NB4 (cell line): ENCODE data around the gene STX16.

ENCODE experiments used
- DNase-seq: peaks from one replicate; pipeline ENCODE4 v3.0.0; 2010; ENCODE audit warnings: low read depth
- H3K4me3 ChIP-seq: one replicate; pipeline ENCODE4 v1.5.1; 2011; ENCODE audit warnings: mild to moderate bottlenecking, low read depth, low read length, moderate library complexity
- CTCF ChIP-seq: IDR thresholded peaks from one replicate; pipeline ENCODE4 v1.5.1; 2012; ENCODE audit warnings: low read depth, low read length
- MAX ChIP-seq: IDR thresholded peaks from 2 replicates; pipeline ENCODE4 v1.6.1; 2011; ENCODE audit warnings: low read depth, low read length
- MYC ChIP-seq: IDR thresholded peaks from 2 replicates; pipeline ENCODE4 v1.6.1; 2011; ENCODE audit warnings: low read depth, low read length
- POLR2A ChIP-seq: IDR thresholded peaks from 2 replicates; pipeline ENCODE4 v1.6.1; 2011; ENCODE audit warnings: mild to moderate bottlenecking; ENCODE audit not compliant: insufficient read length; ENCODE audit errors: extremely low read depth

The STX16 gene

GRCh38 chr20:58634521-58635278 lies 16.4 kb upstream of the STX16 start:
- no peak overlapping the region for H3K4me3 ChIP-seq
- DNase-seq, result no peak

GRCh38 chr20:58635279-58635665 lies 15.8 kb upstream of the STX16 start:
- no peak overlapping the region for H3K4me3 ChIP-seq
- TF ChIP-seq MYC (no peak), CTCF (no peak), POLR2A (no peak), MAX (no peak)
- DNase-seq, result no peak

More at GRCh38 chr20:58634521-58635278, 16.4 kb upstream of the STX16 start:
- TF ChIP-seq MAX, result peak; percentile 49; the same call in 1 of the 2 replicates
- TF ChIP-seq MYC, result no peak

- DNase-seq, result no peak
- TF ChIP-seq MAX, result no peak
- TF ChIP-seq POLR2A, result no peak
- no peak for TF ChIP-seq MYC
- TF ChIP-seq CTCF, result no peak
- H3K4me3 ChIP-seq, result no peak overlapping the region
Observed at GRCh38 chr20:58636396-58636982, 14.6 kb upstream of the STX16 start.

- no peak for TF ChIP-seq POLR2A
- no peak for TF ChIP-seq MYC
- TF ChIP-seq MAX, result no peak
- TF ChIP-seq CTCF, result no peak
- no peak overlapping the region for H3K4me3 ChIP-seq
- no peak for DNase-seq
Observed at GRCh38 chr20:58636983-58637421, 14.1 kb upstream of the STX16 start.

- TF ChIP-seq POLR2A (no peak), MYC (no peak), MAX (no peak), CTCF (no peak)
- H3K4me3 ChIP-seq, result no peak overlapping the region
- no peak for DNase-seq
Observed at GRCh38 chr20:58637466-58638213, 13.4 kb upstream of the STX16 start.
